Neural progenitor cell (in vitro differentiated cells): Measurements from ENCODE around the gene GPR180. TPM values are rescaled to one million over a fixed set of nuclear protein-coding genes. Genes with fewer than 3 reads are reported as not detected.

ENCODE experiments used
- DNase-seq: peaks from one replicate; pipeline ENCODE4 v3.0.0-alpha.2; 2016; ENCODE audit warnings: low spot score
- H2AFZ ChIP-seq: fragments of 200-600 bp; sonication (generic); replicated peaks from 2 replicates; pipeline ENCODE4 v1.6.1; 2016; ENCODE audit warnings: antibody characterized with exemption
- H3F3A ChIP-seq: fragments of 200-600 bp; sonication (generic); 2 replicates; pipeline ENCODE4 v1.6.1; 2016; ENCODE audit warnings: antibody characterized with exemption, low read depth
- H3K27ac ChIP-seq: fragments of 200-600 bp; sonication (generic); 2 replicates; pipeline ENCODE4 v1.5.1; 2016; ENCODE audit warnings: mild to moderate bottlenecking
- H3K27me3 ChIP-seq: fragments of 200-600 bp; sonication (generic); 2 replicates; pipeline ENCODE4 v1.6.1; 2016; ENCODE audit warnings: mild to moderate bottlenecking, moderate library complexity
- H3K36me3 ChIP-seq: fragments of 200-600 bp; sonication (generic); 2 replicates; pipeline ENCODE4 v1.5.1; 2016
- H3K4me1 ChIP-seq: fragments of 200-600 bp; sonication (generic); 2 replicates; pipeline ENCODE4 v1.6.1; 2016; ENCODE audit warnings: mixed run types
- H3K4me2 ChIP-seq: fragments of 200-600 bp; sonication (generic); 2 replicates; pipeline ENCODE4 v1.6.1; 2016
- H3K4me3 ChIP-seq: fragments of 200-600 bp; sonication (generic); 2 replicates; pipeline ENCODE4 v1.5.1; 2016
- H3K79me2 ChIP-seq: fragments of 200-600 bp; sonication (generic); 2 replicates; pipeline ENCODE4 v1.6.1; 2016; ENCODE audit warnings: low read depth
- H3K9ac ChIP-seq: fragments of 200-600 bp; sonication (generic); 2 replicates; pipeline ENCODE4 v1.6.1; 2016
- H3K9me3 ChIP-seq: fragments of 200-600 bp; sonication (generic); 2 replicates; pipeline ENCODE4 v1.5.1; 2016; ENCODE audit warnings: low read depth
- H4K20me1 ChIP-seq: fragments of 200-600 bp; sonication (generic); 2 replicates; pipeline ENCODE4 v1.6.1; 2016; ENCODE audit warnings: low read depth
- H3K27ac Mint-ChIP-seq: 3 replicates; pipeline ENCODE4 v1.8.0; 2021; ENCODE audit warnings: mixed read lengths
- H3K27me3 Mint-ChIP-seq: 2 replicates; pipeline ENCODE4 v1.8.0; 2022; ENCODE audit warnings: low read depth, mild to moderate bottlenecking, inconsistent platforms, moderate library complexity, mixed read lengths; ENCODE audit not compliant: insufficient read depth
- H3K36me3 Mint-ChIP-seq: 3 replicates; pipeline ENCODE4 v1.8.0; 2021; ENCODE audit warnings: mixed read lengths
- H3K4me1 Mint-ChIP-seq: 3 replicates; pipeline ENCODE4 v1.8.0; 2021; ENCODE audit warnings: mixed read lengths
- H3K4me3 Mint-ChIP-seq: 3 replicates; pipeline ENCODE4 v1.8.0; 2021; ENCODE audit warnings: mild to moderate bottlenecking, moderate library complexity, mixed read lengths
- H3K9me3 Mint-ChIP-seq: 3 replicates; pipeline ENCODE4 v1.8.0; 2020; ENCODE audit warnings: mixed read lengths
- EZH2 ChIP-seq: fragments of 200-600 bp; sonication (generic); IDR thresholded peaks from 2 replicates; pipeline ENCODE4 v1.6.1; 2017; ENCODE audit warnings: antibody characterized with exemption, mild to moderate bottlenecking, moderate library complexity
- EZH2phosphoT487 ChIP-seq: fragments of 200-600 bp; sonication (generic); IDR thresholded peaks from 2 replicates; pipeline ENCODE4 v1.6.1; 2017; ENCODE audit warnings: antibody characterized with exemption
- small RNA-seq: library from RNA; depleted of rRNA; stranded (forward); fragments of <200 nt; gene quantifications from one replicate; pipeline ENCODE3, GENCODE V24; 2015
- total RNA-seq: library from RNA; depleted of rRNA; stranded (reverse); fragments of >200 nt; gene quantifications from 2 replicates; pipeline ENCODE4 v1.2.3, GENCODE V29; 2015; ENCODE audit warnings: low replicate concordance
- TF ChIP-seq, protein P1 (sequence below): fragments of 200-600 bp; sonication (generic); IDR thresholded peaks from 2 replicates; pipeline ENCODE4 v1.5.1; 2017; ENCODE audit warnings: antibody characterized with exemption, mild to moderate bottlenecking

The GPR180 gene
- total RNA-seq, 1 donor from 2014 or later: 16.5 TPM

DNA sequence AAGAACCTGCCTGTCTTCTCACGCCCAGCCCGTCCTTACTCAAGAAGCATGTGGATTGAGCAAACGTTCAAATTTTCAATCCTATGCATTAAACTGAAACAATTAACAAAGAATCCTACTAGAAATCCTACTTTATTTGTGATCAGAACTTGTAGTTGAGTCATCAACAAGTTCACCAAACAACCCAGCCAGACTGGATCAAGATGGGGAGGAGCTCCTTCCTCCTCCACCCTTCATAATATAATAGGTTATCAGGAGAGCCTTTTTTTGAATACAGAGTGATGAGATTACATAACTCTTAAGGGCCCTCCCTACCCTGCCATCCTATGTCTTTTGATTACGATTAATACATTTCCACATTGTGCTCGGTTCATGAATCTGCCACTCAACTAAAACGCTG lies 78.0 kb downstream of the GPR180 start:
- no peak for DNase-seq
- H3K4me2 ChIP-seq: no peak overlapping the region
- Mint-ChIP-seq H3K36me3 (no peaks in the 10 kb centered on the region), H3K27me3 (peaks cover 11% of the 10 kb centered on the region), H3K27ac (no peak overlapping the region), H3K4me3 (no peak overlapping the region), H3K9me3 (peaks cover 8% of the 10 kb centered on the region), H3K4me1 (peaks cover 22% of the 10 kb centered on the region)
- TF ChIP-seq, protein P1, sequence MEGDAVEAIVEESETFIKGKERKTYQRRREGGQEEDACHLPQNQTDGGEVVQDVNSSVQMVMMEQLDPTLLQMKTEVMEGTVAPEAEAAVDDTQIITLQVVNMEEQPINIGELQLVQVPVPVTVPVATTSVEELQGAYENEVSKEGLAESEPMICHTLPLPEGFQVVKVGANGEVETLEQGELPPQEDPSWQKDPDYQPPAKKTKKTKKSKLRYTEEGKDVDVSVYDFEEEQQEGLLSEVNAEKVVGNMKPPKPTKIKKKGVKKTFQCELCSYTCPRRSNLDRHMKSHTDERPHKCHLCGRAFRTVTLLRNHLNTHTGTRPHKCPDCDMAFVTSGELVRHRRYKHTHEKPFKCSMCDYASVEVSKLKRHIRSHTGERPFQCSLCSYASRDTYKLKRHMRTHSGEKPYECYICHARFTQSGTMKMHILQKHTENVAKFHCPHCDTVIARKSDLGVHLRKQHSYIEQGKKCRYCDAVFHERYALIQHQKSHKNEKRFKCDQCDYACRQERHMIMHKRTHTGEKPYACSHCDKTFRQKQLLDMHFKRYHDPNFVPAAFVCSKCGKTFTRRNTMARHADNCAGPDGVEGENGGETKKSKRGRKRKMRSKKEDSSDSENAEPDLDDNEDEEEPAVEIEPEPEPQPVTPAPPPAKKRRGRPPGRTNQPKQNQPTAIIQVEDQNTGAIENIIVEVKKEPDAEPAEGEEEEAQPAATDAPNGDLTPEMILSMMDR: no peak
- no peak for TF ChIP-seq EZH2phosphoT487
- TF ChIP-seq EZH2: no peak
- H4K20me1 ChIP-seq: no peaks in the 10 kb centered on the region
- H3K4me3 ChIP-seq: no peak overlapping the region
- H2AFZ ChIP-seq: no peak overlapping the region
- no peaks in the 10 kb centered on the region for H3K27me3 ChIP-seq
- no peaks in the 10 kb centered on the region for H3K36me3 ChIP-seq
- H3K27ac ChIP-seq: no peak overlapping the region
- H3K79me2 ChIP-seq: no peaks in the 10 kb centered on the region
- H3K4me1 ChIP-seq: peaks cover 45% of the 10 kb centered on the region
- H3F3A ChIP-seq: peaks cover 24% of the 10 kb centered on the region
- no peak overlapping the region for H3K9ac ChIP-seq
- no peaks in the 10 kb centered on the region for H3K9me3 ChIP-seq

DNA sequence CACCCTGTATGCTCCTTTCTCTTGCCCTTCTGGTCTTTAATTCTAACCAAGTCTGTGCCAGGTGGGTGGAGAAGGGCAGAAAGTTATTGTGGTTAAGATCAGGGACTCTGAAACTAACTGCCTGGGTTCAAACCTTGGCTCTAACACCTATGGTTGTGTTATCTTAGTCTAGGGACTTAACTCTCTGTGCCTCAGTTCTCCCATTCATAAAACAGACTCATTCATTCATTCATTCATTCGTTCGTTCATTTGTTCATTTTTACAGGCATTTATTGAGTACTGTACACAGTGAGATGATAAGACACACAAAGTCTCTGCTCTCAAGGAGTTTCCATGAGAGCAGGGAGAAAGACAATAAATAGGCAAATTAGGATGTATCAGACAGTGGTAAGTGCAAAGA lies 80.6 kb downstream of the GPR180 start:
- peaks cover 8% of the 10 kb centered on the region for H3K9me3 Mint-ChIP-seq
- Histone ChIP-seq H3K4me1 (peaks cover 25% of the 10 kb centered on the region), H3F3A (peaks cover 14% of the 10 kb centered on the region), H3K27ac (no peak overlapping the region), H2AFZ (no peak overlapping the region), H3K36me3 (no peaks in the 10 kb centered on the region), H3K4me2 (no peak overlapping the region), H4K20me1 (no peaks in the 10 kb centered on the region), H3K27me3 (no peaks in the 10 kb centered on the region), H3K9ac (no peak overlapping the region), H3K4me3 (no peak overlapping the region), H3K9me3 (no peaks in the 10 kb centered on the region), H3K79me2 (no peaks in the 10 kb centered on the region)
- H3K4me3 Mint-ChIP-seq: no peak overlapping the region
- no peak for DNase-seq
- H3K27ac Mint-ChIP-seq: peak overlapping the region; percentile 18
- no peaks in the 10 kb centered on the region for H3K36me3 Mint-ChIP-seq
- H3K27me3 Mint-ChIP-seq: peaks cover 8% of the 10 kb centered on the region
- H3K4me1 Mint-ChIP-seq: peaks cover 18% of the 10 kb centered on the region
- TF ChIP-seq, protein P1: no peak
- TF ChIP-seq EZH2 (no peak), EZH2phosphoT487 (no peak)

- Mint-ChIP-seq H3K4me1 (peaks cover 11% of the 10 kb centered on the region), H3K27ac (no peak overlapping the region), H3K36me3 (no peaks in the 10 kb centered on the region), H3K9me3 (peaks cover 8% of the 10 kb centered on the region), H3K27me3 (peaks cover 11% of the 10 kb centered on the region), H3K4me3 (no peak overlapping the region)
- H4K20me1 ChIP-seq: no peaks in the 10 kb centered on the region
- no peak overlapping the region for H3K4me2 ChIP-seq
- H3F3A ChIP-seq: peaks cover 2% of the 10 kb centered on the region
- no peaks in the 10 kb centered on the region for H3K27me3 ChIP-seq
- H3K4me3 ChIP-seq: no peak overlapping the region
- no peaks in the 10 kb centered on the region for H3K79me2 ChIP-seq
- DNase-seq: no peak
- H3K27ac ChIP-seq: no peak overlapping the region
- peaks cover 13% of the 10 kb centered on the region for H3K4me1 ChIP-seq
- H3K9ac ChIP-seq: no peak overlapping the region
- H3K9me3 ChIP-seq: no peaks in the 10 kb centered on the region
- H2AFZ ChIP-seq: peak overlapping the region; percentile 86
- no peaks in the 10 kb centered on the region for H3K36me3 ChIP-seq
- TF ChIP-seq EZH2phosphoT487 (no peak), EZH2 (no peak)
- TF ChIP-seq, protein P1: no peak
Observed at GRCh38 chr13:94683409-94683808, 81.8 kb downstream of the GPR180 start.

Small RNA genes lying within 50 kb of the gene (small RNA-seq; reads per million reads assigned to genes)
- gene RNA5SP36: 0.07 reads per million

Other genes with a start within 250 kb of the GPR180 start
- 0.09 TPM in 1 of 2 replicates, not detected in the other for gene DCT, start 122.2 kb upstream of the GPR180 start, total RNA-seq
- 24.3 and 41.2 TPM in 2 replicates for gene TGDS, start 5.7 kb upstream of the GPR180 start, total RNA-seq
- gene SOX21, start 110.7 kb downstream of the GPR180 start, total RNA-seq: 94.7 and 132 TPM in 2 replicates